NCI-H128 (cell line): Measurements from ENCODE around the gene SHC4.
"Not testable (repeated sequence)": the region's sequence is repeated elsewhere in the genome, so short reads cannot be mapped to it uniquely, and the experiment has no call there.

ENCODE experiments used
- DNase-seq: peaks from one replicate; lab custom pipeline; 2025; ENCODE audit not compliant: unreplicated experiment; lab: John Stamatoyannopoulos, UW

SHC4 gene

GRCh38 chr15:48855501-48856440, 107.9 kb downstream of the SHC4 start:
- DNase-seq, result no peak

GRCh38 chr15:48854434-48854833, 109.3 kb downstream of the SHC4 start:
- DNase-seq, result not testable (repeated sequence)

- no peak for DNase-seq
Measured at GRCh38 chr15:48851956-48852355, 111.8 kb downstream of the SHC4 start.

- no peak for DNase-seq
Measured at GRCh38 chr15:48850648-48851047, 113.1 kb downstream of the SHC4 start.

GRCh38 chr15:48845123-48845522, 118.6 kb downstream of the SHC4 start:
- no peak for DNase-seq

- no peak for DNase-seq
Measured at GRCh38 chr15:48842501-48842900, 121.2 kb downstream of the SHC4 start.

- no peak for DNase-seq
Measured at GRCh38 chr15:48834756-48835155, 129.0 kb downstream of the SHC4 start.

GRCh38 chr15:48833526-48834239, 130.0 kb downstream of the SHC4 start:
- DNase-seq, result no peak

- DNase-seq, result no peak
Measured at GRCh38 chr15:48832648-48833047, 131.1 kb downstream of the SHC4 start.

GRCh38 chr15:48828906-48829305, 134.8 kb downstream of the SHC4 start:
- no peak for DNase-seq

GRCh38 chr15:48828471-48828870, 135.2 kb downstream of the SHC4 start:
- DNase-seq, result no peak

GRCh38 chr15:48825075-48825474, 138.6 kb downstream of the SHC4 start:
- DNase-seq, result no peak

- DNase-seq, result no peak
Measured at GRCh38 chr15:48823706-48824105, 140.0 kb downstream of the SHC4 start.

GRCh38 chr15:48823237-48823636, 140.5 kb downstream of the SHC4 start:
- no peak for DNase-seq

- DNase-seq, result no peak
Measured at GRCh38 chr15:48814286-48814685, 149.4 kb downstream of the SHC4 start.

GRCh38 chr15:48811325-48811958, 152.3 kb downstream of the SHC4 start:
- no peak for DNase-seq

- peak; percentile 97 for DNase-seq
Measured at GRCh38 chr15:48810414-48811324, 153.1 kb downstream of the SHC4 start, which contains the start of gene CEP152. TSS of gene CEP152 (minus strand) at chr15:48811069. CDS start at chr15:48805649, 5,420 bp downstream.

- no peak for DNase-seq
Measured at GRCh38 chr15:48806151-48806550, 157.6 kb downstream of the SHC4 start.

GRCh38 chr15:48805591-48805990, 158.1 kb downstream of the SHC4 start:
- no peak for DNase-seq

- no peak for DNase-seq
Measured at GRCh38 chr15:48803877-48804276, 159.8 kb downstream of the SHC4 start.
